ENCODE results near the gene TTYH3.

Gene TTYH3

DNA sequence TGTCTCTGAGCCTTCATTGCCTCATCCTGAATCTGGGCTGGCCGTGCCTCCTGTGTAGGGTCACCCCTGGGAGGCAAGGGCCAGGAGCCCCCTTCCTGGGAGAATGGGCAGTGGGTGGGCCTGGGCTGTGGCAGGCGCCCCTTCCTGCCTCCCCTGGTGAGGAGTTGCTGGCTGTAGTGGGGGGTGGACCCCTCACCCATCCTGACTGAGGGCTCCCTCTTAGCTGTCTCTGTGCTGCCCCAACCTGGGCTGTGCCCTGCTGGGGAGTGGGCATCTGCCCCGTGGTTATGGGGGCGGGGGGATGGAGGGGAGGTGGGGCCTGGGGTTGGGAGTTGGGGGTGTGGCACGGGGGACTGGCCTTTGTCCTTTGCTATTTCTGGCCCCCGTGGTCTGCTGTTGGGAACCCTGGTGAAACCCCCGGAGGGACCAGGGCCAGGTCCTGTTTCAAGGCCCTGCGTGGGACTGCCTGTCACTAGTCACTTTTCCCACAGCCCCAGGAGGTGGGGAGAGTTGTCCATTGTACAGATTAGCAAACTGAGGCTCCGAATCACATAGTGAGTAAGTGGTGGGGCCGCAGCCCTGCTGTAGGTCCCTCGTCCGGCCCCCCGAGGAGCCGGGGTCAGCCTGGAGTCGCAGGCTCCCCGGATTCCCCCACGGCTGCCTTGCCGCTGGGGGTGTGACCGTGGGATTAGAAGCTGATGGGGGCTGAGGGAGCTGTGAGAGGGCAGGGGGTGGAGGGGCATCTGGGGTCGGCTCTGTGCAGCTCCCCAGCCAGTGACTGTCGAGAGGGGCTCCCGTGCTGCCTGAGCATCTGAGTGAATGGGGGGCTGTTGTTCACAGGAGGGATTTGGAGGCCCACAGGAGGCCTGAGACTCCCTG, 2.7 kb downstream of the TTYH3 start:
- DNase-seq (ENCODE audit: low read depth in 2 of 3, low spot score in 1 of 3), result no peak

DNA sequence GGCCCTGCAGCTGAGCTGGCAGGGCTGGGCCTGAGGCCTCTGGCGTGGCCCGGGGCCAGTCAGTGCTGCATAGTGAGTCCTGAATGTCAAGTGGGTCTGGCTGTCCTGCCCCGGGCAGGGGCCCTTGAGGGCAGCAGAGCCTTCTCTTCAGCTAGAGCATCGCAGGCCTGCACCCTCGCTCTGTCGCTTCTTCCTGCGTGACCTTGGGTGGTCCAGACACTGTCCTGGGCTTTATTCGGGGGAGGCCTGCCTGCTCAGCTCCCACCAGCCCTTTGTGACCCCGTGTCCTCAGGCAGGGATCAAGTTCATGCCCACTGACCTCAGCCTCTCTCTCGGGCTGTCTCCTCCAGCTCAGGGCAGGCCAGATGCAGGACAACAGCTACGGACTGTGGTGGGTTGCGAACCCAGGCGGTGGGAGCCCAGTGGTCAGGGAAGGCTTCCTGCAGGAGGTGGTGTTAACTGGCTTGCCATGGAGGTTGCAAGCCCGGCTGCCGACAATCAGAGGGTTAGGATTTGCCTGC, 3.4 kb downstream of the TTYH3 start:
- no peak for DNase-seq (ENCODE audit: low read depth in 2 of 3, low spot score in 1 of 3)

DNA sequence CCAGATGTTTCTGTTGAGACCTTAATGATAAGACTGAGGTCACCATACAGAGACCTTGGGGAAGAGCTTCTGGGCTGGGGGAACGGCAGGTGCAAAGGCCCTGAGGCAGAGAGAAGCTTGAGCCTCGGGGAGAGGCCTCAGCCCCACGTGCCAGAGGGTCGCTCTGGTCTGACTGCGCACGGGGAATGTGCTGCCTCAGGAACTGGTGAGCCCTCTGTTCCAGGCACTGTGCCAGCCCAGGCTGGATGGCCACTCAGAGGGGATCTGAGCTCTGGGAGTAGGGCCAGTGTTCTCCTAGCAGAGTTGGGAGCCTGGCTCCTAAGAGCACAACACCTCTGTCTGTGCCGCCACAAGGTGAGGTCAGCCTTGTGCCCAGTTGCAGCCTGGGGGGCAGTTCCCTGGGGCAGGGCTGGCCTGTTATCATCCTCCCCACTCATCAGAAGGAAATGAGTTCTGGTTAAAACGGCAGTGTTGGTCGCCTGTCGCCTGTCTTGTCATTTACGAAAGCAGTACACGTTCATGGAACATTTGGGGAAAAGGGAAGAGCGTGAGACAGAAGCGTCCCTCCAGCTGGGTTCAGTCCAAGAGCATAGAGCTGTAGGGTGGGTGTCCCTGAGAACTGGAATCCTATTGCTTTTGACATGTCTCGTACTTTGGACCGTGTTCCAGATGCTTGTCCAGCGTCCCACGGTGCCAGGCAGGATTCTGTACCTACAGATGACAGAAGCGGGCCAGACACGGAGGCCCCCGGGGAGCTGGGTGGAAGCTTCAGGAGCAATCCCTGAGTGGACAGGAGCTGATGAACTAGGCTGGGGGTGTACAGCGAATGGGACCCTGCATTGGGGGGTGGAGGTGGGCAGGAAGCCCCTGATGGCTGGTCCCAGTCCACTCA, 4.3 kb downstream of the TTYH3 start:
- DNase-seq (ENCODE audit: low read depth in 2 of 3, low spot score in 1 of 3), result no peak

DNA sequence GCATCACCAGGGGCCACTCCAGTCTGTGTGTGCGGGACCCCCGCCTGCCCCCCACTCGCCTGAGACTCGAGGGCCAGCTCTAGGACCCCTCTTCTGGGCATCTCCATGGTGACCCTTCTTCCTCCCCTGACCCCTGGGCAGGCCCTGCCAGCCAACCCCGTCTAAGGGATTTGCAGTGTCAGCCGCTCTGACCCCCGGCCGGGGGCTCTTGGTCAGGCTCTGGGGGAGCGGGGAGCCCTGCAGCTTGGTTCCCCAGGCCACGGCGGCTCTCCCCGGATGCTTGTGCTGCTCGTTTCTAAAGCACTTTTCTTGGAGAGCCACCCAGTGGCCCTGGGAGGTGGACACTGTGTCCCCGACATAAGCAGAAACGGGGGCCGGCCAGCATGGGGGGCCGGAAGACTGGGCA, 5.3 kb downstream of the TTYH3 start:
- no peak for DNase-seq (ENCODE audit: low read depth in 2 of 3, low spot score in 1 of 3)

GRCh38 chr7:2637505-2638223, 5.9 kb downstream of the TTYH3 start:
- DNase-seq (ENCODE audit: low read depth in 2 of 3, low spot score in 1 of 3), result no peak

GRCh38 chr7:2638224-2638991, 6.6 kb downstream of the TTYH3 start:
- DNase-seq (ENCODE audit: low read depth in 2 of 3, low spot score in 1 of 3), result no peak

- no peak for DNase-seq (ENCODE audit: low read depth in 2 of 3, low spot score in 1 of 3)
Observed at GRCh38 chr7:2639181-2639681, 7.4 kb downstream of the TTYH3 start.

DNA sequence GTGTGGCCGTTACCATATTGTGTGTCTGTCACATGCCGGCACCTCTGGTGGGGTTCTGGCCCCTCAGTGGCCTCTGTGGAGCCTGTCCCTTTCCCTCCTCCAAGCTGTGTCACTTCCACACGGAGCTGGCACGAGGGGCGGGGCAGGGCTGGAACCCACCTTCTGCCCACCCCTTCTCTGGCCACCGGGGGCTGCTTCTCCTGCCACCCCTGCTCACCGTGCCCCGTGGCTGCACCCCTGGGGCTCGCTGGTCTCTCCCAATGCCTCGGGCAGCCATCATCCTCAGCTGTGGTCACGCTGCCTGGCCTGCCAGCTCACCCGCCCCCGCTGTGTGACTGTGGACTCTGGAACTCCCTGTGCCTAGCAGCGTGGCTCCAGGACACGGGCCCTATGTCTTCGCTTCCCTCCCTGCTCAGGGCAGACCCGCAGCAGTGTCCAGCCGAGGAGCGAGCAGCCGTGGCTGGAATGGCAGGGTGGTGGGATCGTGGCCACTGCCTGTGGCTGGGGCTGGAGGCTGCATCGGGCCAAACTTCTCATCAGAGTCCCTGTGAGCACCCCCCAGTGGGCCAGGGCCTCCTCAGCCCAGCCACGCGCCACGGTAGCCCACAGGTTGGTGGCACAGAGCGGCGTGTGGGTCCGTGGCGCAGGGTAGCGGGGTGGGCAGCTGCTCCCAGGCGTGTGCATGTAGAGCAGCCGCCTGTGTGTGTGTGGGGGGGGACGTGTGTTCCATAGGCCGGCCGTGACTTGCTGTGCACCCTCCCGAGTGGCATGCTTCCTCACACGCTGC, 8.1 kb downstream of the TTYH3 start:
- DNase-seq (ENCODE audit: low read depth in 2 of 3, low spot score in 1 of 3), result no peak

GRCh38 chr7:2640482-2640830, 8.7 kb downstream of the TTYH3 start:
- DNase-seq (ENCODE audit: low read depth in 2 of 3, low spot score in 1 of 3), result no peak

- no peak for DNase-seq (ENCODE audit: low read depth in 2 of 3, low spot score in 1 of 3)
Observed at GRCh38 chr7:2640846-2641316, 9.1 kb downstream of the TTYH3 start.

GRCh38 chr7:2641406-2642393, 9.9 kb downstream of the TTYH3 start:
- DNase-seq (ENCODE audit: low read depth in 2 of 3, low spot score in 1 of 3), result no peak

DNA sequence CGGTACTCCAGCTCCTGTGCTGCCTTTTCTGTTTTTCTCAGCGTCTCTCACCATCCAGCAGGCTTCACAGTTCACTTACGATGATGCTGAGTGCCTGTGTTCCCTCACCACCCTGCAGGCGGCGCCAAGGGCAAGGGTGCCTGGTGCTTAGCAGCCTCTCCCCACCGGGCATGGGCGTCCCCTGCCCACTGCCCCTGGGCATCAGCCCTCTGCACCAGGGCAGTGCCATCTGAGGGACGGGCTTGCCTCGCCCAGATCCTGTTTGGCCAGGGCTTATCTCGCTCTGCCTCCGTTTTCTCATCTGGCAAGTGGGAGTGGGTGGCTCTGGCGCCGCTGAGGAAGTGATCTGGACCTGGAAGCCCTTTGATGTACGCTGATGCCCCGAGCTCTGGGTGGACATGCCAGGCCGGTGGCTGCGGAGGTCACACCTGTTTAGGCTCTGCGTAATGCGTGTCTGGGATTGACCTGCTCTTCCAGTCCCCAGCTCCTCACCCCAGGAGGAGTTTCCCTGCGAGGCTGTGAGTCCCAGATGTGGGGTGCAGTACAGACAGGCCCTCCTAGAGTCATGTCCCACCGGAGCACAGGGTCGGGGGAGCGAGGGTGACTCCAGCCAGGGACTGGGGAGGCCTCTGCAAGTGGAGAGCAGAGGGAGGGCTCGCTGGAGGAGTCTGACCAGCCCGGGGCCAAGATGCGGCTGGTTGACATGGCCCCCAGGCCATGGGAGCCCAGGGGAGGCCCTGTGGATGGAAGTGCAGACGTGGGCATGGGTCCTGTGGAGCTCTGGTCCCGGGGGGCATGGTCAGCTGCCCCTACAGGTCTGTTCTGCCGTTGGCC, 11.8 kb downstream of the TTYH3 start:
- no peak for DNase-seq (ENCODE audit: low read depth in 2 of 3, low spot score in 1 of 3)

DNA sequence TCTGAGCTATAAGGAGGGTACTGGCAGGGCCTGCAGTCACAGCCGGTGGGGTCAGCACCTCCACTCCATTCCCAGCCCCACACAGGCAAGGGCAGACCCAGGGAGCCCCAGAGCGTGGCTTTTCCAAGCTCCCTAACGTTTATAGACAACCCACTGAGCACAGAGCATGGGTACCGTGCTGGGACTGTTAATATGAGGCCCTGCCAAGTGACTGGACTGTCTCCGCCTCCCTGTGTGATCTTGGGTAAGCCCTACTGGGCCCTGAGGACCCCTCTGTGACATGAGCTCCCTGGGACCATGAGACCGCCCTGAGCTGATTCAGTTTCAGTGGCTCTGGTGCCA, 12.4 kb downstream of the TTYH3 start:
- no peak for DNase-seq (ENCODE audit: low read depth in 2 of 3, low spot score in 1 of 3)

- no peak for DNase-seq (ENCODE audit: low read depth in 2 of 3, low spot score in 1 of 3)
Observed at GRCh38 chr7:2644562-2645273, 12.9 kb downstream of the TTYH3 start.

DNA sequence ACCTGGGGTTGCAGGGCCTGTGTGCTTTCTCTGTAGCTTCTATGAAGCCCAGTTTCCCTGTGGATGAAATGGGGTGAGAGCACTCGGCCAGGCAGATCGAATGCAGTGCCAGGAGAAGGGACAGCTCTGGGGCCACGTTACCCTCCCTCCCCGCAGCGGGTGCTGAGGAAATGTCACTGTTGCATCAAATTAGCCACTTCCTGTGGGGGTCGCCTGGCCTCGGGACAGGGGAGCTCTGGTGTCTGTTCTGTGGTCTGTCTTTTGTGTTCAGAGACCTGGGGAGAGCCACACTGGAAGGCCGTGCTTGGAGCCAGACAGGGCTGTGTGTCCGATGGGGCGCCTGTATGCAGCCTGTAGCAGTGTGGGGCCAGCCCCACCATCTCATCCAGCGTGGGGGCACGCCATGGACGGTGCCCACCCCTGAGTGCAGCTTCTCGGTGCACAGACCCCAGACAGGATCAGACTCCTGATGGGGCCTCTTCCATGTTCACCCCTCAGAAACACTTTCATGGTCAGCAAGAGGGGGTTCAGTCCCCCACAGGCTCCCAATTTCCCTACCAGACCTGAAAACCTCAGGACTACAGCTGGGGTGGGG, 13.6 kb downstream of the TTYH3 start:
- no peak for DNase-seq (ENCODE audit: low read depth in 2 of 3, low spot score in 1 of 3)

DNA sequence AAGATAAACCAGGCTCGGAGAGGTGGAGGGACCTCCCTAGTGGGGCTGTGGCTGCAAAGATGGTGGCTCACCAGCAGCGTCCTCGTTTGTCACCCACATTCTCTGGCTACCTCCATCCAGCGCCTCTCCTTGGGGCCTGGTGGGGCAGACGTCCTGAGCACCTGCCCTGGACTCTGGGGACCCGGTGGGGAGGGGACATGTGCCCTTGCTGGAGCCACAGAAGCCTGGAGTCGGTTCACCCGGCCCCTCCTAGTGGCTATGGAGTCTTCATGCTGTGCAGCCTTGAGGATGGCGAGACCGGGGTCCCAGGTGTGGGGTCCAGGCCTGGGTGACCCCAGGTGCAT, 14.5 kb downstream of the TTYH3 start:
- no peak for DNase-seq (ENCODE audit: low read depth in 2 of 3, low spot score in 1 of 3)

All from stimulated activated CD4-positive, alpha-beta T cell treated with anti-CD3 and anti-CD28 coated beads, Interleukin-12 subunit alpha, Interleukin-12 subunit beta, amount 100 ng/mL, for 48 hours (primary cell).